Middle frontal gyrus (tissue), 1 donor: ENCODE measurements around the gene TXNRD1.
"Not testable (repeated sequence)": the region's sequence is repeated elsewhere in the genome, so short reads cannot be mapped to it uniquely, and the experiment has no call there.

Experiments
- DNase-seq: peaks from one replicate; pipeline ENCODE4 v3.0.0-alpha.2; 2015; ENCODE audit warnings: low spot score; ENCODE audit errors: extremely low spot score

Gene TXNRD1

DNA sequence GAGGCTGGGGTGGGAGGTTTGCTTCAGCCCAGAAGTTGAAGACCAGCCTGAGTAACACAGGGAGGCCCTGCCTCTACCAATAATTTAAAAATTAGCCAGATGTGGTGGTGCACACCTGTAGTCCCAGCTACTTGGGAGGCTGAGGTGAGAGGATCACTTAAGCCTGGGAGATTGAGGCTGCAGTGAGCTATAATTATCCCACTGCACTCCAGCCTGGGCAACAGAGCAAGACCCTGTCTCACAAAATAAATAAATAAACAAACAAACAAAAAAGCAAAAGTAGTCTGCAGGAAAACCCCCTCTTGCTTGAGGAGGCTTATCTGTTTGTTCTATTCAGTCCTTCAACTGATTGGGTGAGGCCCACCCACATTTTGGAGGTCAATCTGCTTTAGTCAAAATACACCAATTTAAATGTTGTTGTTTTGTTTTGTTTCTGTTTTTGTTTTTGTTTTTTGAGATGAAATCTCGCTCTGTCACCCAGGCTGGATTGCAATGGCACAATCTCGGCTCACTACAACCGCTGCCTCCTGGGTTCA, 24.9 kb upstream of the TXNRD1 start:
- DNase-seq, result no peak

DNA sequence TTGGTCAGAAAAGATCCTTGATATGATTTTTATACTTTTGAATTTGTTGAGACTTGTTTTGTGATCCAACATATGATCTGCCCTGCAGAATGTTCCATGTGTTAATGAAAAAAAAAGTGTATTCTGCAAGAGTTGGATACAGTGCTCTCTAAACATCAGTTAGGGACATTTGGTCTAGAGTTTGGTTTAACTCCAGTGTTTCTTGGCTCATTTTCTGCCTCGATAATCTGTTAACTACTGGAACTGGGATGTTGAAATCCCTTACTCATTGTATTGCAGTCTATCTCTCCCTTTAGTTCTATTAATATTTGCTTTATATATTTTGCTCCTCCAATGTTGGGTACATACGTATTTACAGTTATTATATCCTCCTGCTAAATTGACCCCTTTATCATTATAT, 18.3 kb upstream of the TXNRD1 start:
- no peak for DNase-seq

DNA sequence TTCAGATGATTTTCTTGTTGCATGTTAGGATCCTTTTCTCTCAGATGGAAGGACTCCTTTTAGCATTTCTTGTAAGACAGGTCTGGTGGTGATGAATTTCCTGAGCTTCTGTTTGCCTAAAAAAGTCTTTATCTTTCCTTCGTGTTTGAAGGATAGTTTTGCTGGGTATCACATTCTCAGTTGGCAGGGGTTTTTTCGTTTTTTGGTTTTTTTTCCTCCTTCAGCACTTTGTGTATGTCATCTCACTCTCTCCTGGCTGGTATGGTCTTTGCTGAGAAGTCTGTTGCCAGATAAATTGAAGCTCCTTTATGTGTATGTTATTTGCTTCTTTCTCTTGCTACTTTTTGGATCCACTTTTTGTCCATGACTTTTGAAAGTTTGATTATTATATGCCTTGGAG, 15.6 kb upstream of the TXNRD1 start:
- DNase-seq, result no peak

DNA sequence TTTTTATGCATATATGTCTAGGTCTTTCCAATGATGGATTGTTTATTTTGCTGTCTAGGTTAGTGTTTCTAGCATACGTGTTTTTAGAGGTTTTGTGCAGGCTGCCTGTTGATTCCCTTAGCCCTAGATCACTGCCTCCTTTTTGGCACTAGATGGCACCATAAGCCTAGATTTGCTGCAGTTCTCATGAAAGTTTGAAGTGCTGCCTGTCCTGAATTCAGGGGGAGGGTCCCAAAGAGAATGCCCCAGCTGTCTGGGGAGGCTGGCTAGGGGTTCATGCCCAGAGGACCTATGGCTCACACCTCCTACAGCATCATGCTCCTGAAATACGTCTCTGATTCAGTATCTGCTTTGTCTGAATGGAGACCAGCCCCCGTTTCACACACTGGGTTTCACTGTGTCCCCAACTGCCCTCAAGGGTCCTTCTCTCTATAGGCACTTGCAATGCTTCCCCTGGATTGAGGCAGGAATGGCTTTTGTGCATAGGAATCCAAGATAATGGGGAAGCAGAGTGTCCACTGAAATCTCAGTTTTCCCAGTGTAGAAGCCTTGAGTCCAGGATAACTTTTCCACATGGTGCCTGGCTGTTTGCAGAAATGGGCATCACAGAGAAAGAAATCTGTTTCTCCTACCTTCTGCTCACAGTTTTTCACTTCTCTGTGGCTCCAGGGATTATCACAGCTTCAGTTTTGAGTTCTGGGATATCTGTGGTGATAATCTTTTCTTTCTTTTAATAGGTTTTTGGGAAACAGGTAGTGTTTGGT, 14.2 kb upstream of the TXNRD1 start:
- no peak for DNase-seq

DNA sequence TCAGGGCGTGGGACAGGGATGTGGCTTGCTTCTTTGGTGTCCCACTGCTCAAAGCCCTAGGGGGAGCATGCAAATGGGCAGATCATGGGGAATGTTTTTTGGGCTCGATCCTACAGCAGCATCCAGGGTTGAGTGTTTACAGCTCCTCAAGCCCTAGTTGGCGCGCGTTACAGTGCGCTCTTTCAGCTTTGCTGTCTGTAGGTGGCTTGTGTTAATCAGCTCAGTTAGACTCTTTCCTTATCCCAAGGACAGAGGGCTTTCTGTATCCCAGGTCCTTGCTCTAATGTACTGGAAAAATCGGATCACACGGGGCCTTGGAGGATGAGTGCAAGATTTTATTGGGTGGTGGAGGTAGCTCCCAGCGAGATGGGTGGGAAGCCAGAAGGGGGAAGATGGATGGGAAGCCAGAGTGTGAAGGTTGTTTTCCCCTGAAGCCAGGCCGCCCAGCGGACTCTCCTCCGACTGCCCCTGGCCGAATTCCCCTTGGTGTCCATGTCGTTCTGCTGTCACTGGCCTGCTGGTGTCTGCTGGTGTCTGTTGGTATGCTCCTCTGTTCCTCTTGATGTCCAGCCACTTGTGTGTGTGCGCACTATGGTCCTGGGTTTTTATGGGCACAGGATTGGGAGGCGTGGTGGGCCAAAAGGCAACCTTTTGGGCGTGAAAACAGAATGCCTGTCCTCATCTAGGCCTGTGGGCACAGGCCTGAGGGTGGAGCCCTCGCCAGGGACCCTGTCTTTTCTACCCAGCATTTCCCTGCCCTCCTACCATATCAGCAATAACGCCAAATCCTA, 10.7 kb upstream of the TXNRD1 start:
- no peak for DNase-seq

DNA sequence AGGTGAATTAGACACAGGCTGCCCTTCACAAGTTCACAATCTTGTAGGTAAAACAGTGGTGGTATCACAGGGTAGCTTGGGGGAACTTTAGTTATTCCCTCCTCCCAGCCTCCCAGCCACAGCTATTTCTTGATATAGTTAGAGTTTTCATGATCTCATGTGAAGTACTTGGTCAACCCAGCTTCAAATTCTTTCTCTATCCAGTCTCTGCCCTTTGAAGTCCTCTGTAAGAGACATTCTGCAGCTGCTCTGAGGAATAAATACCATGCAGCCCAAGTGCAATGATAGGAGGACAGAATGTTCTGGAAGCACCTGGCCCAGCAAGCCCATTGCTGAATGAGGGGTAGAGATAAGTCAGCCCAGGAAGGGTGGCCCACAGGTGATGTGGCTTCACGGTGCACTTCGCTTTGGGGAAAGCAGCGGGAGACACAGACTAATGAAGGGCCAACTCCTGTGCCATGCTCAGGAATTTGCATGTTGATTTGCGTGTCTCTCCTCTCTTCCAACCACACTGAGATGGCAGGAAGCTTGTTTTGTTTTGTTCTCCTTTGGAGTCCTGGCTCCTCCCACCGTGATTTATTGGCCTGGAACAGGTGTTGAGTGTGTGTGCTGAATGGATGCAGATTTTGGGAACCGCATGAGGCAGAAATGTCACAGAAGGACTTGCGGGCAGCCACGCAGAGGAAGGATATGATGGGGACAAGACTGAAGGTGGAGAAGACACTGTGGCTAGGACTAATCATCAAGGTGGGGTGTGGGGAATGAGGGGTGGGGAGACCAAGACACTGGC, 8.0 kb upstream of the TXNRD1 start:
- DNase-seq, result no peak

DNA sequence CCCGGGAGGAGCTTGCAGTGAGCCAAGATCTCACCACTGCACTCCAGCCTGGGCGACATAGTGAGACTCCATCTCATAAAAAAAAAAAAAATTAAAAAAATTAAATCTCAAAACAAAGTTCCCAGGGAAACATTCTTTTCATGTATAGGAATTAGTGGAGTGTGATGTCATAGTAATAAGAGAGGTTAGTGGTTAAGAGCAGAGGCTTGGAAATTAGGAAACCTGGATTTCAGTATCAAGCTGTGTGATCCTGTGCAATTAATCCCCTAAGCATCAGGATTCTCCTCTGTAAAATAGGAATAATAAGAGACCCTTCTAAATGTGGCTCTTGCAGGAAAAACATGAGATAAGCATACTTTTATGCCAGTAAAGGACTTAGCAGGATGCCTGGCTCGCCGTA, 3.1 kb upstream of the TXNRD1 start:
- DNase-seq, result no peak

DNA sequence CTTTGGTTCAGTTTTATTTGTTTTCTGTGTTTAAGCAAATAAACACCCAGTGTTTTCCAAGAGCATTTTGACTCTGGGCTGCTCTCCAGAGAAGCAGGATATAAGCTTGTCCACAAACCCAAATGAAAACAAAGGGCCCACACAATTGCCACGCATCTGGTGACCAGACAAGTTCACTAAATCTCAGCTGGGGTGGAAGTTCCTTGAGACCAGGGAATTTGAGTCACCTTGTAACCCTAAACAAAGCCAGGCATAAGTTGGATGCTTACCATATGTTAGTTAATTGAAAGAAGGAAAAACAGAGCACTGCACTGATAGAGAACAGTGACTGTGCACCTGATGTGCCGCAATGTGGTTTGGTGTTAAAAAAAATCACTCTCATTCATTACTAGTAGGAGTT, 1.6 kb upstream of the TXNRD1 start:
- DNase-seq, result no peak

DNA sequence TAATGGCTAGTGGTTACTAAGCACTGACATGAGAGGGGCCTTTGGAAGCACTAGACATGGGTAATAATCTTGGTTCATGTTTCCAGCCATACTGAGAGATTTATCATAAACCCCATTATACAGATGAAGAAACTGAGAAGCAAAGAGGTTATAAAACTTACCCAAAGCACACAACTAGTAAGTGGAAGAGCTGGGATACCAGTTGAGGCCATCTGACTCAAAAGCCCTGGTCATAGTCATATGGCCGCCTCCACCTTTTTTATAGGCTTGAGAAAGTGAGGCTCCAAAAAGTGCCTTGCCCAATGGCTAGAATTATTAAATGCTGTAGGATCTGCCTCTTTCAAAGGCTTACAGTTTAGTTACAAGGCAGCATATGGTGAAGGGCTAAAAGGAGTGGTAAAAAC, 944 bp downstream of the TXNRD1 start:
- no peak for DNase-seq

DNA sequence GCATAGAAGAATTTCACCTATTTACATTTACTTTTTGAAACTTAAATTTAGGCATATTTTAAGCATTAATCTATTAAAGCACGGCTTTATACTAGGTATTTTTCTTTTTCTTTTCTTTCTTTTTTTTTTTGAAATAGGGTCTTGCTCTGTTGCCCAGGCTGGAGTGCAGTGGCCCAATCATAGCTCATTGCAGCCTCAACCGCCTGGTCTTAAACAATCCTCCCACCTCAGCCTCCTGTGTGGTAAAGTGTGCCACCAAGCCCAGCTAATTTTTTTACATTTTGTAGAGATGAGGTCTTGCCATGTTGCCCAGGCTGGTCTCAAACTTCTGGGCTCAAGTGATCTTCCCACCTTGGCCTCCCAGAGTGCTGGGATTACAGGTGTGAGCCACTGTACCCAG, 2.9 kb downstream of the TXNRD1 start:
- not testable (repeated sequence) for DNase-seq

DNA sequence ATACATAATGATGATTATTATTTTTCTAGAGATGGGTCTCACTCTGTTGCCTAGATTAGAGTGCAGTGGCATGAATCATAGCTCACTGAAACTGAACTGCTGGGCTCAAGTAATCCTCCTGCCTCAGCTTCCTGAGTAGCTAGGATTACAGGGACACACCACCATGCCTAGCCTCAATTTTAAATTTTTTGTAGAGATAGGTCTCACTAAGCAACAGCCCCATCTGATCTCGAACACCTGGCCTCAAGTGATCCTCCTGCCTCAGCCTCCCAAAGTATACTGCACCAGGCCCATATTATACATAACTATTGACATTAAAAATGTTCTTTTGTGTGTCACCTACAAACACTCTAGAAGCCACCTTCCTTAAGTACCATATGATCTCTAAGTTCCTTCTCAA, 3.4 kb downstream of the TXNRD1 start:
- DNase-seq, result no peak

DNA sequence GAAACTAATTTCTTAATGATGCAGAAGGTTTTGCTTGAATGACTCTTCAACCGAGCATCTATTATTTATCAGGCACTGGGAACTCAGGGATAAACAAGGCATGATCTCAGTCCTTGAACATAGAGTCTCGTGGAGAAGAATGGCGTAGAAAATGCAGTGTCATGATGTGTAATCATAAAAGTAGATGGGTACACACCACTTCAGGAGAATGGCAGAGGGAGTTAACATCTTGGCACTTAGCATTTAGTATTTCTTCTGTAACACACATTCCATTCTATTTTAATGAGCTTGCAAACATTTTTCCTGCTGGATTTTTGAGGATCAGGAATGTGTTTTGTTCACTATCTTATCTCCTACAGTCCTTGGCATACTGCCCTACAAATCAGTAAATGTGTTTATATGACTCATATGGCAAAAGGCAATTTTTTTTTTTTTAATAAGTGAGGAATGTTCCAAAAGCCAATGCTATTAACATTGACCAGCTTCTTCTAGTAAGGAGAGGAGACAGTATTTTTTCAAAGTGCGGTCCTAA, 3.8 kb downstream of the TXNRD1 start:
- no peak for DNase-seq

DNA sequence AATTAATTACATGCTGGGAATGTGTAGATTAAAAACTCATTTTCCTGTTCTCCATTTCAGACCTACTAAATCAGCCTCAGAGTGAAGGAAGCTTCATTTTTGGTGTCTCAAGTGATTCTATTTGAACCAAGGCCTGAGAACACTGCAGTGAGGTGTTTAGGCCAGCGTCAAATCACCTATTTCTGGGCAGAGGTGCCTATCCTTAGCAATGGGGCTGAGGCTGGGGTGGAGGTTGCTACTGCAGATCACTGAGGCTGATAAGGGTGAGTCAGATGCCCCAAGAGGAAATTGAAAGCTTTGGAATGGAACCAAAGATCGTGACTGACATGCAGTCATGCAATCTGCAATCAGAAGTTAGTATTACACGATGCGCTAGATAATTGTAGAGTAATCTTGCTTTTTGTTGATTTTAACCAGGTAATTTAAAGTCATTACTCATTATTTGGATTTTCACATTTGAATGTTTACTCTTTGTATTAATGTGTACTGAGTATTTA, 4.4 kb downstream of the TXNRD1 start:
- DNase-seq, result no peak

DNA sequence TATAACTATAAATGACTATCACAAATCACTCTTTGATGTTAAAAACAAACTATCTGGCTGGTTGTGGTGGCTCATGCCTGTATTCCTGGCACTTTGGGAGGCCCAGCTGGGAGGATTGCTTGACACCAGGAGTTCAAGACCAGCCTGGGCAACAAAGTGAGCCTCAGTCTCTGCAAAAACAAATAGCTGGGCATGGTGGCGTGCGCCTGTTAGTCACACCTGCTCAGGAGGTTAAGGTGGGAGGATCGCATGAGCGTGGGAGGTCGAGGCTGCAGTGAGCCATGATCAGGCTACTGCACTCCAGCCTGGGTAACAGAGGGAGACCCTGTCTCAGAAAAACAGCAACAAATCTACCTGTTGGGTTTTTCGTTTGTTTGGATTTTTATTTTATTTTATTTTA, 5.4 kb downstream of the TXNRD1 start:
- no peak for DNase-seq

DNA sequence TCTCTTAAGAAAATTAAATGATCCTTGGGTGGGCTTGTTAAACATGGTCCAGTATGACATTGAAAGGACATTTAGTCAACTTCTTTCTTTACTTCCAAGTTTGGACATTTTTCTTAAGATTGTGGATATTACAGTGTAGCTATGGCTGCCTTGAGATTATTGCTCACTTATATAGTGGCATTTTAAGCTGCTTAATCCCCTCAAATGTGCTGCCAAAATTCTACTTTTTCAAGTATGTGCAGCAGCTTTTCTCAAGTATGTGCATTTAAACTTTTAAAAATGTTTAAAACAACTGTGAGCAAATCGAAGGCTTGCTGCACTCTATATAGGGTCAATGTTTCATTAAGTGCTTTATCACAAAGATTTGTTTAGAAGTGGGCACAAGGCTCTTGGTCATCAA, 7.4 kb downstream of the TXNRD1 start:
- DNase-seq, result no peak

DNA sequence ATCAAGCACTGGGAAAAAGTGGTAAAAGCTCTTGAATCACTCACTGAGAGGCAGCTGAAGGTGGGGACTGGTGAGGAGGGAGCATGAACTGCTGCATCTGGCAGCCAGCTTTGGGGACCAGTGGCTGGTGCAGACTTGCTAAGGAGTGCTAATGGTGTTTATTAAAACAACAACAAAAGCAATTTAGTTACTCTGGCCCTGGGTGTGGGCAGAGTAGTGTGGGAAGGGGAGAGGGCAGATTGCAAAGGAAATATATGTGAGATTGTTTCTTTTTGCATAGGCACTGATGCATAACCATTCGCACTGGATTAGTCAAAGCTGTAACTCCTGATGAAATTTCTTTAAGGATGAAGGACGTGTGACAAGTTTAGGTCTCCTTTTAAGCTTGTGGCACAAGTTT, 8.1 kb downstream of the TXNRD1 start:
- DNase-seq, result no peak

DNA sequence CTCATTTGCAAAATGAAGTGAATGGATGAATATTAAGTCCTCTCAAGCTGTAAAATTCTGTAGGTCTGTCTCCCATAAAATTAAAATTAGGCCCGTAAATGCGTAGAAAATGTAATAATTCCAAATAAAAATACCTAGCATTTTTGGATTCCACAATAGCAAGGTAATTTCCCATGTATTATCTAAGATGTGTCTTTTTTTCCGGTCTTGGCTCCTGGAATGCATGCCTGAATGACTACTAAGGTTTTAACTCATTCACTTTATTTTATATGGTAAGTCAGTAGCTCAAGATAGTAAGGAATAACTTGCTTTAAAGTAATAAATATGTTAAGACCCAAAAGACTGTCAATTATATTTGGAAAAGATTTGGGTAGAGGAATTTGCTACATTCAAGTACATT, 11.1 kb downstream of the TXNRD1 start:
- no peak for DNase-seq

DNA sequence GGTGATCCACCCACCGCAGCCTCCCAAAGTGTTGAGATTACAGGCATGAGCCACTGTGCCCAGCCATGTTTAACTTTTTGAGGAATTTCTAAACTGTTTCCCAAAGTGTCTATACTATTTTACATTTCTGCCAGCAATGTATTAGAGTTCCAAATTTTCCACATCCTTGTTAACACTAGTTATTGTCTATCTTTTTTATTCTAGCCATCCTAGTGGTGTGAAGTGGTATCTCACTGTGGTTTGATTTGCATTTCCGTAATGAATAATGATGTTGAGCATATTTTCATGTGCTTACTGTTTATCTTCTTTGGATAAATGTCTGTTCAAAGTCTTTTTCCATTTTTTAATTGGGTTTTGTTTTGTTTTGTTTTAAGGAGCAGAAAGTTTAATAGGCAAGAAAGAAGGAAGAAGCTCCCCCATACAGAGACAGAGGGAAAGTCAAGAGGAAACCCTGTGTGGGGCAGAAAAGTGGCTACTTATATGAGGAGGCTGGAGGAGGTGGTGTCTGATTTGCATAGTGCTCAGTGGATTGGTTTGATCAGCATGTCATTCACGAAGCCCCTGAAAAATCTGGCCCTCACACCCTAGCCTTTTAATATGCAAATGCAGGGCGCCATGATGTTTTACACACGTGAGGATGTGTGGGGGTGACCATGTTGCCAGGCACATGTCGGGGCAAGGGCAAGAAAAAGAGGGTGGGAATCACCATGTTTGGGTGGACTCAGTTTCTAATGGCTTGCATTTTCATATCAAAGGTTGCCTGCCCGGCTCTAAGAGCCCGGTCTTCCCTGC, 14.9 kb downstream of the TXNRD1 start:
- no peak for DNase-seq

DNA sequence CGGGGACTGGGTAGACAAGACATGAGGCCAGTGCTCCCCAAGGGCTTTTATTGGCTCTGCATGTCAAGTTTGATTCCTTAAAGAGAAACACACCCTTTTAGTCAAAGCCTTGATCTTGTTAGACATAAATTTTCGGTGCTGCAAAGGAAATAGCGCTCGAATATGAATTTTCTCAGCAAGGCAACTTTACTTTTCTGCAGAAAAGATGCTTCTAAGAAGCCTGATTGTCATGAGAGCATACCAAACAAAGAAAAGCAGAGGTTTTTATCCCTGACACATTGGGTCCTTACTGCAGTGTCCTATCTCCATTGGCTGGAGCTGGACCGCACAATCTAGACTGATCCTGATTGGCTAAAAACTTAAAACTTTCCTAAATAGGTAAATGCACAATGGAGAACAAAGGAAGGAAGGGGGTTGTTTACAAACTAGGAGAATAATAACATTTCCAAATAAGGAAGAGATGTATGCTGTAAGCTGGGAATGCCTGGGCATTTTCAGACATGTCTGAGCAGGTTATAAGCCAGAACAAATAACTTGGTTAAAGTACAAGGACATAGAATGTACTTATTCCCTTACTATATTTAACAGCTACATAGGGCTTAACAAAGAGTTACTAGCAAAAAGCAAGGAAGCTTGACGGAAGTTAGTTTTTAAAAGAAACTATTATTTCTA, 17.2 kb downstream of the TXNRD1 start:
- no peak for DNase-seq

DNA sequence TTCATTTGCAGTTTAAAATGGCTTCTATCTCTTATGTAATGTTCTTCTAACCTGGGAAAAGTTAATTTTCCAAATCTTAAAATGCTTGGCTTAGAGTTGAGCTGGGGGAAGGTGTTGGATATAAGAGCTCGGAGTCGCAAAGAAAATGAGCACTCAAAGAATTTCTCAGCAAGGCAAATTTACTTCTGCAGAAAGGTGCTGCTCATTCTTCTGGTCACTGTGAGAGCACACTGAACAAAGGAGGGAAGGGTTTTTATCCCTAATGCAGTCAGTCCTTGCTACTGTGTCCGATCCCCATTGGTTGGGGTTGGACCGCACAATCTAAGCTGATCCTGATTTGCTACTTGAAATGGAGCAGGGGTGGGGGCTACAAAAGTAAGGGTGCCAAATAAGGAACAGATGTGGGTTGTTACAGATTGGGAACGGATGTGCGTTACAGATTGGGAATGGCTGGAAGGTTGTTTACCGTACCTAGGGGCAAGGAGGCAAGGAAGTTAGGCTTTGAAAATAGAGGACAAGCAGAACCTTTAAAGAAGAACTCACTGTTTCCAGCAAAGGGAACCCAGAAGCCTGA, 19.4 kb downstream of the TXNRD1 start:
- no peak for DNase-seq
